IMR-90 (cell line): ENCODE data around the gene MYT1.

ENCODE experiments used
- CHD1 ChIP-seq: IDR thresholded peaks from 2 replicates; pipeline ENCODE4 v1.6.1; 2012; ENCODE audit warnings: low read depth, low read length, improper control_type of control experiment
- MXI1 ChIP-seq: IDR thresholded peaks from 2 replicates; pipeline ENCODE4 v1.6.1; 2012; ENCODE audit warnings: low read depth, mild to moderate bottlenecking, low read length, moderate library complexity, borderline replicate concordance
- POLR2A ChIP-seq: IDR thresholded peaks from 2 replicates; pipeline ENCODE4 v1.6.1; 2012; ENCODE audit warnings: mild to moderate bottlenecking, low read depth, low read length
- TF ChIP-seq, protein P1 (sequence below): conservative IDR thresholded peaks from 2 replicates; pipeline ENCODE4 v1.5.1; 2012; ENCODE audit warnings: mild to moderate bottlenecking, low read depth, low read length, improper control_type of control experiment
- TF ChIP-seq, protein P2 (sequence below): fragments of 150-350 bp; IDR thresholded peaks from 2 replicates; pipeline ENCODE4 v1.6.1; 2017; ENCODE audit warnings: mild to moderate bottlenecking, antibody characterized with exemption, low read length, low read depth

DNA sequence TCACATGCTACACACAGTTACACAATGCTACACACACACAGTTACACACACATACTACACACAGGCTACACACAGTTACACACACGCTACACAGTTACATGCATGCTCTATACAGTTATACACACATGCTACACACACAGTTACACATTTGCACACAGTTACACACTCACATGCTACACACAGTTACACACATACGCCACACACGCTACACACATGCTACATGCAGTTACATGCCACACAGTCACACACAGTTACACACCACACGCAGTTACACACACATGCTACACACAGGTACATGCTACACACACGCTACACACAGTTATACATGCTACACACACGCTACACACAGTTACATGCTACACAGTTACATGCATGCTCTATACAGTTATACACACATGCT lies 15.6 kb downstream of the MYT1 start:
- no peak for TF ChIP-seq POLR2A
- TF ChIP-seq, protein P1, sequence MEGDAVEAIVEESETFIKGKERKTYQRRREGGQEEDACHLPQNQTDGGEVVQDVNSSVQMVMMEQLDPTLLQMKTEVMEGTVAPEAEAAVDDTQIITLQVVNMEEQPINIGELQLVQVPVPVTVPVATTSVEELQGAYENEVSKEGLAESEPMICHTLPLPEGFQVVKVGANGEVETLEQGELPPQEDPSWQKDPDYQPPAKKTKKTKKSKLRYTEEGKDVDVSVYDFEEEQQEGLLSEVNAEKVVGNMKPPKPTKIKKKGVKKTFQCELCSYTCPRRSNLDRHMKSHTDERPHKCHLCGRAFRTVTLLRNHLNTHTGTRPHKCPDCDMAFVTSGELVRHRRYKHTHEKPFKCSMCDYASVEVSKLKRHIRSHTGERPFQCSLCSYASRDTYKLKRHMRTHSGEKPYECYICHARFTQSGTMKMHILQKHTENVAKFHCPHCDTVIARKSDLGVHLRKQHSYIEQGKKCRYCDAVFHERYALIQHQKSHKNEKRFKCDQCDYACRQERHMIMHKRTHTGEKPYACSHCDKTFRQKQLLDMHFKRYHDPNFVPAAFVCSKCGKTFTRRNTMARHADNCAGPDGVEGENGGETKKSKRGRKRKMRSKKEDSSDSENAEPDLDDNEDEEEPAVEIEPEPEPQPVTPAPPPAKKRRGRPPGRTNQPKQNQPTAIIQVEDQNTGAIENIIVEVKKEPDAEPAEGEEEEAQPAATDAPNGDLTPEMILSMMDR: no peak
- TF ChIP-seq, protein P2, sequence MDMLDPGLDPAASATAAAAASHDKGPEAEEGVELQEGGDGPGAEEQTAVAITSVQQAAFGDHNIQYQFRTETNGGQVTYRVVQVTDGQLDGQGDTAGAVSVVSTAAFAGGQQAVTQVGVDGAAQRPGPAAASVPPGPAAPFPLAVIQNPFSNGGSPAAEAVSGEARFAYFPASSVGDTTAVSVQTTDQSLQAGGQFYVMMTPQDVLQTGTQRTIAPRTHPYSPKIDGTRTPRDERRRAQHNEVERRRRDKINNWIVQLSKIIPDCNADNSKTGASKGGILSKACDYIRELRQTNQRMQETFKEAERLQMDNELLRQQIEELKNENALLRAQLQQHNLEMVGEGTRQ: no peak
- no peak for TF ChIP-seq CHD1
- no peak for TF ChIP-seq MXI1
